GM23248 (cell line): Measurements from ENCODE around the gene TEX12.

Experiments
- EZH2 ChIP-seq: fragments of 200-600 bp; sonication (generic); IDR thresholded peaks from 2 replicates; pipeline ENCODE4 v1.6.1; 2018; ENCODE audit warnings: antibody characterized with exemption, mild to moderate bottlenecking; ENCODE audit not compliant: insufficient read depth, poor library complexity, severe bottlenecking
- EZH2phosphoT487 ChIP-seq: fragments of 200-600 bp; sonication (generic); IDR thresholded peaks from 2 replicates; pipeline ENCODE4 v1.6.1; 2018; ENCODE audit warnings: antibody characterized with exemption, moderate library complexity, mild to moderate bottlenecking, low read depth; ENCODE audit not compliant: insufficient read depth

DNA sequence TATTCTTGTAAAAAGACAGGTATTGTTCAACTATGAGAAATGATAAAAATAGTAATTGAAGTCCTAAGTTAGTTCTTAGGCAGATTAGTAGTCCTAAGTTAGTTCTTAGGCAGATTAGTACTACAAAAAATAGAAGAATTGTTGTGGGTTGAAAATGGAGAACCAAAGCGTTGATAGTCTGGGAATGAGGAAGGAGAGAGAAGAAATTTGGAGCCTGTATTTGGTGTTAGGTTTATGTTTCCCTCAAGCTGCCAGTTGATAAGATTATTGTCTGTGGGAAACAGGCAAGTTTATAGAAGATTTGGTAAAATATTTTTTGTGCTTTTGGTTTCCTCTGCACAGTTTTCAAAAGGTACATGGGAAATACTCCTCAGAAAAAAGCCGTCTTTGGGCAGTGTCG lies 11.8 kb downstream of the TEX12 start:
- TF ChIP-seq EZH2 (no peak), EZH2phosphoT487 (no peak)
